Trophoblast cell (in vitro differentiated cells and primary cell): Measurements from ENCODE around the gene DYNAP. TPM values are rescaled to one million over a fixed set of nuclear protein-coding genes. Genes with fewer than 3 reads are reported as not detected.

Experiments
- DNase-seq, 2 donors: peaks; one replicate each; pipeline ENCODE4 v3.0.0-alpha.2; 2016
- H2AFZ ChIP-seq: 2 replicates; pipeline ENCODE4 v1.6.1; 2013; ENCODE audit warnings: low read length, moderate library complexity, mild to moderate bottlenecking; ENCODE audit not compliant: insufficient read depth, poor library complexity
- H2AK5ac ChIP-seq: 2 replicates; pipeline ENCODE4 v1.6.1; 2013; ENCODE audit warnings: mild to moderate bottlenecking, low read length
- H2BK120ac ChIP-seq: 2 replicates; pipeline ENCODE4 v1.6.1; 2013; ENCODE audit warnings: low read length, mild to moderate bottlenecking, moderate library complexity; ENCODE audit not compliant: insufficient read depth, poor library complexity
- H2BK12ac ChIP-seq: 2 replicates; pipeline ENCODE4 v1.6.1; 2013; ENCODE audit warnings: mild to moderate bottlenecking, low read length, moderate library complexity
- H2BK5ac ChIP-seq: 2 replicates; pipeline ENCODE4 v1.6.1; 2013; ENCODE audit warnings: low read length, low read depth, moderate library complexity, mild to moderate bottlenecking; ENCODE audit not compliant: poor library complexity
- H3K14ac ChIP-seq: 2 replicates; pipeline ENCODE4 v1.6.1; 2013; ENCODE audit warnings: mild to moderate bottlenecking, low read length
- H3K18ac ChIP-seq: 2 replicates; pipeline ENCODE4 v1.6.1; 2013; ENCODE audit warnings: mild to moderate bottlenecking, low read length
- H3K23ac ChIP-seq: 2 replicates; pipeline ENCODE4 v1.6.1; 2013; ENCODE audit warnings: low read length
- H3K27ac ChIP-seq: 2 replicates; pipeline ENCODE4 v1.5.1; 2013; ENCODE audit warnings: low read depth, mild to moderate bottlenecking, inconsistent platforms, low read length, moderate library complexity
- H3K27me3 ChIP-seq: 2 replicates; pipeline ENCODE4 v1.6.1; 2013; ENCODE audit warnings: inconsistent platforms, mild to moderate bottlenecking, low read length, moderate library complexity; ENCODE audit not compliant: insufficient read depth
- H3K36me3 ChIP-seq, 2 experiments: 1 replicate in 1 of 2; 2 replicates in 1 of 2; pipeline ENCODE4 v1.6.1; 2013; ENCODE audit warnings: low read length in 2 of 2, mild to moderate bottlenecking in 2 of 2, moderate library complexity in 1 of 2; ENCODE audit not compliant: insufficient read depth in 2 of 2, control insufficient read depth in 1 of 2
- H3K4ac ChIP-seq: 2 replicates; pipeline ENCODE4 v1.6.1; 2013; ENCODE audit warnings: low read depth, mild to moderate bottlenecking, low read length, moderate library complexity
- H3K4me1 ChIP-seq, 2 experiments: 1 replicate in 1 of 2; 2 replicates in 1 of 2; pipeline ENCODE4 v1.6.1; 2013; ENCODE audit warnings: low read length in 2 of 2, mild to moderate bottlenecking in 2 of 2, moderate library complexity in 1 of 2; ENCODE audit not compliant: insufficient read depth in 2 of 2, control insufficient read depth in 1 of 2
- H3K4me2 ChIP-seq: 2 replicates; pipeline ENCODE4 v1.6.1; 2013; ENCODE audit warnings: inconsistent platforms, mild to moderate bottlenecking, low read length, moderate library complexity
- H3K4me3 ChIP-seq: 2 replicates; pipeline ENCODE4 v1.5.1; 2013; ENCODE audit warnings: mild to moderate bottlenecking, low read depth, low read length, inconsistent platforms
- H3K79me1 ChIP-seq: one replicate; pipeline ENCODE4 v1.6.1; 2013; ENCODE audit warnings: low read length
- H3K79me2 ChIP-seq: 2 replicates; pipeline ENCODE4 v1.6.1; 2013; ENCODE audit warnings: low read length, mild to moderate bottlenecking; ENCODE audit not compliant: control insufficient read depth, insufficient read depth, poor library complexity
- H3K9ac ChIP-seq: 2 replicates; pipeline ENCODE4 v1.6.1; 2013; ENCODE audit warnings: mild to moderate bottlenecking, low read length
- H3K9me3 ChIP-seq: 2 replicates; pipeline ENCODE4 v1.6.1; 2013; ENCODE audit warnings: low read depth, mild to moderate bottlenecking, control low read depth, inconsistent platforms, low read length; ENCODE audit not compliant: insufficient read depth
- H4K12ac ChIP-seq: 2 replicates; pipeline ENCODE4 v1.6.1; 2013; ENCODE audit warnings: low read depth, mild to moderate bottlenecking, low read length, moderate library complexity
- H4K8ac ChIP-seq: 2 replicates; pipeline ENCODE4 v1.6.1; 2013; ENCODE audit warnings: low read depth, mild to moderate bottlenecking, low read length, moderate library complexity
- H4K91ac ChIP-seq: one replicate; pipeline ENCODE4 v1.6.1; 2013; ENCODE audit warnings: low read depth, mild to moderate bottlenecking, low read length, moderate library complexity
- WGBS: extraction: QIAGEN DNeasy Blood & Tissue Kit; methylation state at CpG from one replicate; pipeline ENCODE4 v1.1.7; 2013; ENCODE audit warnings: missing lambda C conversion rate; ENCODE audit not compliant: insufficient read length, insufficient coverage; ENCODE audit errors: extremely low coverage; 5-methylcytosine and 5-hydroxymethylcytosine counted together
- polyA plus RNA-seq: library from polyadenylated mRNA; stranded (reverse); fragments of 200-250 nt; gene quantifications from 2 replicates; pipeline ENCODE4 v1.2.3, GENCODE V29; 2013

DYNAP gene
- polyA plus RNA-seq = 0.04 TPM in 1 of 2 replicates, not detected in the other

GRCh38 chr18:54590945-54591344, at the start of gene DYNAP:
Gene DYNAP, plus strand, starts transcription at chr18:54591245. Its CDS starts 38 bp downstream, at chr18:54591283.
- H2AK5ac ChIP-seq = no peak within 1 kb of the TSS
- H3K27me3 ChIP-seq = no peaks in the 10 kb centered on the region
- no peaks in the 10 kb centered on the region for H3K9me3 ChIP-seq
- H3K36me3 ChIP-seq = no peaks in the 10 kb centered on the region
- no peak within 1 kb of the TSS for H3K9ac ChIP-seq
- no peak within 1 kb of the TSS for H3K23ac ChIP-seq
- H3K4me1 ChIP-seq = no peaks in the 10 kb centered on the region
- H3K79me2 ChIP-seq = no peaks in the 10 kb centered on the region
- H2BK5ac ChIP-seq = no peak within 1 kb of the TSS
- H3K4me3 ChIP-seq = no peak within 1 kb of the TSS
- H2AFZ ChIP-seq = no peak within 1 kb of the TSS
- H4K8ac ChIP-seq = no peak within 1 kb of the TSS
- H3K18ac ChIP-seq = no peak within 1 kb of the TSS
- H3K4ac ChIP-seq = no peak within 1 kb of the TSS
- H2BK12ac ChIP-seq = no peak within 1 kb of the TSS
- no peak within 1 kb of the TSS for H4K12ac ChIP-seq
- no peak within 1 kb of the TSS for H3K27ac ChIP-seq
- no peak within 1 kb of the TSS for H4K91ac ChIP-seq
- no peak within 1 kb of the TSS for H3K4me2 ChIP-seq
- no CpG with 5 or more reads among the region's 5 CpGs for WGBS
- DNase-seq = no peak
- no peak within 1 kb of the TSS for H3K14ac ChIP-seq
- no peak within 1 kb of the TSS for H2BK120ac ChIP-seq
- H3K79me1 ChIP-seq = no peaks in the 10 kb centered on the region

- no CpG with 5 or more reads among the region's 1 CpG for WGBS
These were observed 39.5 kb upstream of the DYNAP start for GRCh38 chr18:54551590-54551989.

GRCh38 chr18:54555286-54555685, 35.8 kb upstream of the DYNAP start:
- Histone ChIP-seq H4K8ac (no peak overlapping the region), H3K36me3 (no peaks in the 10 kb centered on the region), H2BK120ac (no peak overlapping the region), H3K27me3 (no peaks in the 10 kb centered on the region), H3K79me1 (no peaks in the 10 kb centered on the region), H3K4me2 (no peak overlapping the region), H3K4me1 (no peaks in the 10 kb centered on the region), H2AFZ (no peak overlapping the region), H3K79me2 (no peaks in the 10 kb centered on the region), H3K14ac (no peak overlapping the region), H3K9ac (no peak overlapping the region), H3K4me3 (no peak overlapping the region), H2BK12ac (no peak overlapping the region), H3K18ac (no peak overlapping the region), H2BK5ac (no peak overlapping the region), H3K23ac (no peak overlapping the region), H2AK5ac (no peak overlapping the region), H3K4ac (no peak overlapping the region), H3K27ac (no peak overlapping the region), H4K91ac (no peak overlapping the region), H4K12ac (no peak overlapping the region), H3K9me3 (peaks cover 2% of the 10 kb centered on the region)
- no peak for DNase-seq
- whole genome bisulfite sequencing = no CpG with 5 or more reads among the region's 2 CpGs

More at GRCh38 chr18:54551590-54551989, 39.5 kb upstream of the DYNAP start:
- H2BK5ac ChIP-seq = no peak overlapping the region
- H2AFZ ChIP-seq = no peak overlapping the region
- no peaks in the 10 kb centered on the region for H3K79me2 ChIP-seq
- H4K12ac ChIP-seq = no peak overlapping the region
- no peak overlapping the region for H3K14ac ChIP-seq
- no peak overlapping the region for H3K4ac ChIP-seq
- no peak overlapping the region for H2BK120ac ChIP-seq
- H3K27me3 ChIP-seq = no peaks in the 10 kb centered on the region
- peaks cover 0 to 2% of the 10 kb centered on the region in 2 experiments for H3K36me3 ChIP-seq
- H4K91ac ChIP-seq = no peak overlapping the region
- no peak overlapping the region for H2BK12ac ChIP-seq
- DNase-seq = no peak
- no peak overlapping the region for H3K23ac ChIP-seq
- H3K4me3 ChIP-seq = no peak overlapping the region
- no peak overlapping the region for H3K18ac ChIP-seq
- H3K9ac ChIP-seq = no peak overlapping the region
- no peak overlapping the region for H2AK5ac ChIP-seq
- no peak overlapping the region for H4K8ac ChIP-seq
- no peak overlapping the region for H3K27ac ChIP-seq
- H3K9me3 ChIP-seq = peaks cover 4% of the 10 kb centered on the region
- H3K79me1 ChIP-seq = no peaks in the 10 kb centered on the region
- H3K4me1 ChIP-seq = no peaks in the 10 kb centered on the region
- no peak overlapping the region for H3K4me2 ChIP-seq

- no peaks in the 10 kb centered on the region for H3K4me1 ChIP-seq
- H3K36me3 ChIP-seq = no peaks in the 10 kb centered on the region
- no peak overlapping the region for H2BK12ac ChIP-seq
- H3K4me3 ChIP-seq = no peak overlapping the region
- no peak overlapping the region for H3K4ac ChIP-seq
- no peak overlapping the region for H2AFZ ChIP-seq
- no peak overlapping the region for H2BK5ac ChIP-seq
- WGBS = no CpG with 5 or more reads among the region's 1 CpG
- H3K14ac ChIP-seq = no peak overlapping the region
- H2AK5ac ChIP-seq = no peak overlapping the region
- no peak for DNase-seq
- no peak overlapping the region for H3K18ac ChIP-seq
- H4K91ac ChIP-seq = no peak overlapping the region
- H3K27ac ChIP-seq = no peak overlapping the region
- H3K9ac ChIP-seq = no peak overlapping the region
- no peak overlapping the region for H2BK120ac ChIP-seq
- H3K27me3 ChIP-seq = no peaks in the 10 kb centered on the region
- H3K79me1 ChIP-seq = no peaks in the 10 kb centered on the region
- no peak overlapping the region for H4K12ac ChIP-seq
- H3K4me2 ChIP-seq = no peak overlapping the region
- H3K9me3 ChIP-seq = peaks cover 2% of the 10 kb centered on the region
- no peak overlapping the region for H4K8ac ChIP-seq
- no peak overlapping the region for H3K23ac ChIP-seq
- H3K79me2 ChIP-seq = no peaks in the 10 kb centered on the region
These were observed 35.0 kb upstream of the DYNAP start for GRCh38 chr18:54555996-54556395.
